Keratinocyte (primary cell): Measurements from ENCODE around the gene SLC15A3. TPM values are rescaled to one million over a fixed set of nuclear protein-coding genes. Genes with fewer than 3 reads are reported as not detected.

Source experiments
- DNase-seq: peaks from one replicate; pipeline ENCODE4 v3.0.0-alpha.2; 2011; ENCODE audit warnings: low read depth, missing footprints, low spot score
- FAIRE-seq: peaks from 2 replicates; lab custom pipeline; 2011; peaks lifted over from hg19 to GRCh38; lab: Jason Lieb, UNC
- H2AFZ ChIP-seq: 2 replicates; pipeline ENCODE4 v1.6.0; 2012; ENCODE audit warnings: low read length, control low read depth, inconsistent platforms; ENCODE audit not compliant: control insufficient read depth
- H3K27ac ChIP-seq: 2 replicates; pipeline ENCODE4 v1.5.1; 2011; ENCODE audit warnings: low read length; ENCODE audit not compliant: control insufficient read depth, insufficient read depth
- H3K27me3 ChIP-seq: 3 replicates; pipeline ENCODE4 v1.6.0; 2011; ENCODE audit warnings: low read length; ENCODE audit not compliant: control insufficient read depth, insufficient read depth; ENCODE audit errors: extremely low read depth
- H3K36me3 ChIP-seq, 2 experiments: 2 replicates in 1 of 2; 3 replicates in 1 of 2; pipeline ENCODE4 v1.5.1; 2011; ENCODE audit warnings: low read length in 2 of 2, mild to moderate bottlenecking in 1 of 2; ENCODE audit not compliant: control insufficient read depth in 2 of 2, insufficient read depth in 2 of 2; ENCODE audit errors: extremely low read depth in 1 of 2
- H3K4me1 ChIP-seq: 3 replicates; pipeline ENCODE4 v1.5.1; 2011; ENCODE audit warnings: low read length; ENCODE audit not compliant: control insufficient read depth, insufficient read depth; ENCODE audit errors: extremely low read depth
- H3K4me2 ChIP-seq: 3 replicates; pipeline ENCODE4 v1.6.0; 2011; ENCODE audit warnings: low read depth, low read length; ENCODE audit not compliant: control insufficient read depth, insufficient read depth; ENCODE audit errors: extremely low read depth
- H3K4me3 ChIP-seq, 3 experiments: fragments of 200-600 bp in 1 of 3; sonication (generic) in 1 of 3; 2 replicates in 2 of 3; 3 replicates in 1 of 3; pipeline ENCODE4 v1.5.1; 2011 to 2016; ENCODE audit warnings: low read length in 3 of 3, mild to moderate bottlenecking in 3 of 3, control low read depth in 2 of 3, inconsistent platforms in 1 of 3, low read depth in 1 of 3, mixed read lengths in 1 of 3, mixed run types in 1 of 3, moderate library complexity in 1 of 3; ENCODE audit not compliant: control insufficient read depth in 2 of 3, insufficient read depth in 2 of 3; ENCODE audit errors: extremely low read depth in 1 of 3
- H3K79me2 ChIP-seq: 2 replicates; pipeline ENCODE4 v1.6.0; 2012; ENCODE audit warnings: low read length; ENCODE audit not compliant: control insufficient read depth, insufficient read depth
- H3K9ac ChIP-seq: 3 replicates; pipeline ENCODE4 v1.6.0; 2011; ENCODE audit warnings: low read length; ENCODE audit not compliant: control insufficient read depth, insufficient read depth; ENCODE audit errors: extremely low read depth
- H3K9me1 ChIP-seq: 3 replicates; pipeline ENCODE4 v1.6.0; 2011; ENCODE audit warnings: low read length; ENCODE audit not compliant: control insufficient read depth, insufficient read depth; ENCODE audit errors: extremely low read depth
- H3K9me3 ChIP-seq: 2 replicates; pipeline ENCODE4 v1.5.1; 2012; ENCODE audit warnings: low read depth, low read length; ENCODE audit not compliant: control insufficient read depth
- H4K20me1 ChIP-seq: 3 replicates; pipeline ENCODE4 v1.6.0; 2011; ENCODE audit warnings: low read length; ENCODE audit not compliant: control insufficient read depth, insufficient read depth; ENCODE audit errors: extremely low read depth
- EZH2 ChIP-seq: IDR thresholded peaks from one replicate; pipeline ENCODE4 v1.6.1; 2012; ENCODE audit warnings: inconsistent platforms, mild to moderate bottlenecking, low read length, moderate library complexity
- dilution Hi-C: fragments of 300-500 bp; cut with MboI; formaldehyde crosslinking; loops from one replicate; pipeline ENCODE4 v1.7.0; 2020; ENCODE audit warnings: low sequenced_read_pairs; ENCODE audit not compliant: extremely low pct_ligation_motif_present
- polyA plus RNA-seq, 5 experiments: library from polyadenylated mRNA; depleted of rRNA in 3 of 5; stranded (reverse) in 3 of 5; stranded (forward) in 1 of 5; unstranded in 1 of 5; fragments of >200 nt; gene quantifications; 1 replicate in 1 of 5; 2 replicates in 3 of 5; 3 replicates in 1 of 5; pipeline versions ENCODE4 v1.2.1 to v1.2.3, GENCODE V29; 2011 to 2012; ENCODE audit warnings: missing spikeins in 2 of 5, low read depth in 1 of 5, low replicate concordance in 1 of 5
- TF ChIP-seq, protein P1 (sequence below), 3 experiments: IDR thresholded peaks in 1 of 3; conservative IDR thresholded peaks in 1 of 3; optimal IDR thresholded peaks in 1 of 3; 2 replicates in 2 of 3; 3 replicates in 1 of 3; pipeline versions ENCODE3 to v1.5.1; 2011; ENCODE audit warnings: low read length in 3 of 3, mild to moderate bottlenecking in 3 of 3, moderate library complexity in 2 of 3, control low read depth in 1 of 3, inconsistent platforms in 1 of 3; ENCODE audit not compliant: insufficient read depth in 2 of 3; ENCODE audit errors: extremely low read depth in 1 of 3

Gene SLC15A3
- polyA plus RNA-seq, 1 donor (not counting 4 experiments of a cell fraction or from before 2014, with no cell fraction given), result 1.0 TPM

DNA sequence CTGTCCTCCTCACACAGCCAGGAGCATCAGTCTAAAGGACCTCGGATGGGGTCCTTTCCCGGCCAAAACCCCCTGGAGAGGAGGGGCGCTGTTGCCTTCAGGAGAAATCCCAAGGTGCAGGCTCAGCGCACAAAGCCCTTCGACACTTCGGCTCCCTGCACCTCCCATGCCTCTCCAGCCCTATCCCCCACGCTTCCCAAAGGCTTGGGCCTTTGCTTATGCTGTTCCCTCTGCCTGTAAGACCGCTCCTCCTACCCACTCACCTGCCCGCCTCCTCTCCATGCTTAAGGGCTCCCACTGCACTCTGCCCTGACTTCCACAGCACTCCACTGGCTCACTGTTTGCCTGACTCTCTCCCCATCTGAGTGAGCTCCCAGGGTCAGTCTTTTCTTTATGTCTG lies 13.5 kb downstream of the SLC15A3 start:
- no peak overlapping the region for H3K27ac ChIP-seq
- no peaks in the 10 kb centered on the region for H4K20me1 ChIP-seq
- no peaks in the 10 kb centered on the region for H3K9me3 ChIP-seq
- FAIRE-seq (no peak), DNase-seq (no peak)
- no peaks in the 10 kb centered on the region for H3K79me2 ChIP-seq
- H3K4me3 ChIP-seq, result no peak overlapping the region
- dilution Hi-C loops, result no loop called here
- H3K36me3 ChIP-seq, result peaks cover 0 to 8% of the 10 kb centered on the region in 2 experiments
- peaks cover 18% of the 10 kb centered on the region for H3K4me1 ChIP-seq
- no peaks in the 10 kb centered on the region for H3K9me1 ChIP-seq
- no peak for TF ChIP-seq EZH2
- TF ChIP-seq, protein P1, sequence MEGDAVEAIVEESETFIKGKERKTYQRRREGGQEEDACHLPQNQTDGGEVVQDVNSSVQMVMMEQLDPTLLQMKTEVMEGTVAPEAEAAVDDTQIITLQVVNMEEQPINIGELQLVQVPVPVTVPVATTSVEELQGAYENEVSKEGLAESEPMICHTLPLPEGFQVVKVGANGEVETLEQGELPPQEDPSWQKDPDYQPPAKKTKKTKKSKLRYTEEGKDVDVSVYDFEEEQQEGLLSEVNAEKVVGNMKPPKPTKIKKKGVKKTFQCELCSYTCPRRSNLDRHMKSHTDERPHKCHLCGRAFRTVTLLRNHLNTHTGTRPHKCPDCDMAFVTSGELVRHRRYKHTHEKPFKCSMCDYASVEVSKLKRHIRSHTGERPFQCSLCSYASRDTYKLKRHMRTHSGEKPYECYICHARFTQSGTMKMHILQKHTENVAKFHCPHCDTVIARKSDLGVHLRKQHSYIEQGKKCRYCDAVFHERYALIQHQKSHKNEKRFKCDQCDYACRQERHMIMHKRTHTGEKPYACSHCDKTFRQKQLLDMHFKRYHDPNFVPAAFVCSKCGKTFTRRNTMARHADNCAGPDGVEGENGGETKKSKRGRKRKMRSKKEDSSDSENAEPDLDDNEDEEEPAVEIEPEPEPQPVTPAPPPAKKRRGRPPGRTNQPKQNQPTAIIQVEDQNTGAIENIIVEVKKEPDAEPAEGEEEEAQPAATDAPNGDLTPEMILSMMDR (optimal IDR thresholded peaks at IDR 0.05 in 1 of 3, IDR thresholded peaks at IDR 0.05 in 1 of 3, conservative IDR thresholded peaks at IDR 0.05 in 1 of 3; ENCODE audit: extremely low read depth in 1 of 3, insufficient read depth in 2 of 3, low read length in 3 of 3), result no peak
- no peak overlapping the region for H3K4me2 ChIP-seq
- no peak overlapping the region for H2AFZ ChIP-seq
- H3K9ac ChIP-seq, result no peak overlapping the region
- H3K27me3 ChIP-seq, result no peaks in the 10 kb centered on the region

DNA sequence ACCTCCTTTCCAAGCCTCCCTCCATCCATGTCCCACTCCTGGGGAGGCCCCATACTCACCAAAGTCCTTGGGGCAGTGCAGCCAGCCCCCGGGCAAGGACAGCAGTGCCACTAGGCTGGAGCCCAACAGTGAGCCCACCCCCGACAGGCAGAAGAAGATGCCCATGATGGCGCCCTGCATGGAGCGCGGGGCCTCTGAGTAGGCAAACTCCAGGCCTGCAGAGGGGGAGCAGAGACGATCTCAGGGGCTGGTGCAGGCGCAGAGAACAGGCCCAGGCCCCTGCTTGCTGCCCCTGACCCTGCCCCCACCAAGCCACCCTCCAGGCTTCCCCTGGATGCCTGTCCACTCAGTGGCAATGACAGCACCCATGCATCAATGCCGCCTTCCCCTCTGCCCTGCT lies 14.2 kb downstream of the SLC15A3 start:
- TF ChIP-seq EZH2, result no peak
- TF ChIP-seq, protein P1 (optimal IDR thresholded peaks at IDR 0.05 in 1 of 3, IDR thresholded peaks at IDR 0.05 in 1 of 3, conservative IDR thresholded peaks at IDR 0.05 in 1 of 3; ENCODE audit: extremely low read depth in 1 of 3, insufficient read depth in 2 of 3, low read length in 3 of 3), result no peak
- no peaks in the 10 kb centered on the region for H3K9me3 ChIP-seq
- H3K79me2 ChIP-seq, result no peaks in the 10 kb centered on the region
- peaks cover 11% of the 10 kb centered on the region for H3K4me1 ChIP-seq
- no peak overlapping the region for H3K4me3 ChIP-seq
- no peaks in the 10 kb centered on the region for H3K9me1 ChIP-seq
- no peaks in the 10 kb centered on the region for H4K20me1 ChIP-seq
- FAIRE-seq, result no peak
- H3K4me2 ChIP-seq, result no peak overlapping the region
- dilution Hi-C loops, result no loop called here
- H3K27ac ChIP-seq, result no peak overlapping the region
- DNase-seq, result no peak
- no peak overlapping the region for H2AFZ ChIP-seq
- peaks cover 0 to 9% of the 10 kb centered on the region in 2 experiments for H3K36me3 ChIP-seq
- no peak overlapping the region for H3K9ac ChIP-seq
- no peaks in the 10 kb centered on the region for H3K27me3 ChIP-seq
